GM21423 (cell line): ENCODE measurements around the gene USP27X.
A peak's percentile ranks its signal among the peaks of the same experiment; 100 is the strongest.

Source experiments
- ATAC-seq: cut with Tn5 transposase; IDR thresholded peaks from one replicate; pipeline ENCODE4 v1.9.1; 2021; ENCODE audit warnings: mild to moderate bottlenecking, moderate library complexity; ENCODE audit not compliant: unreplicated experiment

Gene USP27X

DNA sequence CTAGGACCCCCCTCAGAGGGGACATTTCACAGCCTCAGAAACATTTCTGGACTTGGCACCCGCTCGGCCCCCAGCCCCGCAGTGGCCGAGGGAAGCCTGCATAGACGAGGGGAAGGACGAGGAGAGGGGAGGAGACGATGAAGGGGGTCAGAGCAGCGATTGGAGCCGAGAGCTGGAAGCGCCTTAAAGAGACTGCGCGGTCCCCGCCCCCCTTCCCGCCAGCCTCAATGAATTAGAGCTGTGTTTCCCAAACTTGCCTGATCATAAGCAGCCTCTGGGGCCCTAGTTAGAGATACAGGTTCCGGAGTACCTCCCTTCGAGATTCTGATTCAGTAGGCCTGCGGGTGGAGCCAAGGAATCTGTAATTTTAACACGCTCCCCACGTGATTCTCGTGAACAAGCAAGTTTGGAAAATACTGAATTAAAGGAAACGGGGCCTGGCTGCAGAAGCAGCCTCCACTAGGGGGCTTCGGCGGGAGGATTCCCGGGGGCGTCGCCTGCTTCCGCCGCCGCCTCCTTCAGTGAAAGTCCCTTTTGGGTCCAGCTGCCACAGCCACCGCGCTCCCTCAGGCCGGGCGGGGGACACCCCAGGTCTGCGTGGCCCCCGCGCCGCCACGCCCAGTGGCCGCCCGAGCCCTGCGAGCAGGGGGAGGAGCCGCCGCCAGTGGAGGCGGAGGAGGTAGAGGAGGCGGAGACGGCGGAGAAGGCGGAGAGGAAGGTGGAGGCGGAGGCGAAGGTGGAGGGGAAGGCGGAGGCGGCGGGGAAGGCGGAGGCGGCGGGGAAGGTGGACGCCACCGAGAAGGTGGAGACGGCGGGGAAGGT is at the start of gene USP27X:
USP27X (plus strand) TSS at position 651 of the 822 bp plus-strand sequence. CDS start 824 bp downstream, outside the sequence.
- peak; percentile 91 for ATAC-seq

DNA sequence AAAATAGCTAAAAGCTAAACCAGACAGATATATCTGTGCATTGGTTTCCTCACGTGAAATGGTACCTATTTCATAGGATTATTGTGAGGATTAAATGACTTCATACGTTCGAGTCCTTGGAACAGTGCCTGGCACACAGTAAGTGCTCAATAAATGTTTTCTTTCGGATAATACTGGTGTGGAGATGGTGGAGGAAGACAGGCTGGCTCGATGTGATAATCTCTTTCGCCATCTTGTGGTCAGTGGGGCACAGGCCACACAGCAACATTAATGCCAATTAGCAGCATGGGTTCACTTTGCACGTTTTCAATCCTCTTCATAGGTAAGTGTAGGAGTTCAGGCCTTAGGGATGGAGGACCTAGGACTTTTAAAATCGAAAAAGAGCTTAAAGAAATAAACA is 40.9 kb upstream of the USP27X start:
- no peak for ATAC-seq

DNA sequence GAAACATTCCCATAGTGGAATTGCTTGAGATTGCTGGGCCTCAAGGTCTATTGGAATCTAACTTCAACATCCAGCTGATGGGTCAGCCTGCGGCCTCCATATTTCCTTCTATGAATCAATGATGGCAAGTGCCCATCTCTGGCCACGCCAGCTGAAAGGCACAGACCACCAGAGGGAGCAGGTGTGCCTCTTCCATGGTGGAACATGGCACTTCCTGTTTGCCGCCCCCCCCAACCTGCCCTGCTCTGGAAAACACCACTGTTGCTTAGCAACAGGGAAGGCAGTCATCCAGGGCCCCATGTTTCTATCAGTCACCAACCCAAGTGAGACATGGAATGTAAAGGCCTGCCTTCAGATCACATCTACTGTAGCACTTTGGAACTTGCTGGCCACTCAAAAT is 38.6 kb upstream of the USP27X start:
- ATAC-seq, result no peak

DNA sequence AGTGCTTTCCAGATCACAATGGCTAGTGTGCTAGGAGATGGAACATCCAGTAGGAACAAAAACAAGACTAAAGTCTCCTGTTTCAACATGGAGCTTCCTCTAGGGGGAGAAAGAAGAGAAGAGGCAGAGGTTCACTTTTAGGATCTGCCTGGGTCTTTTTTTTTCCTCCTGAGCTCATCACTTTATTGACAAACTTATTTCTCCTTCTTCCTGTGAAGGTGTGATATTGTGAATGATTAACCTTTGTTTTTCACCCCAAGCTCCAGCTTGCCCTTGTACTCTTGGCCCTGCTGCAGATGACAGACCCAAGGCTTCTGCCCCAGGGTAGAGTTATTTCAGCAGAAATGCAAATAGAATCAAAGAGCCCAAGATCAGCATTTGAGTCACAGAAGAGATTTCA is 36.7 kb upstream of the USP27X start:
- no peak for ATAC-seq

GRCh38 chrX:49844611-49845010 is 34.7 kb upstream of the USP27X start:
- ATAC-seq, result no peak

- ATAC-seq, result no peak
Observed at GRCh38 chrX:49845701-49846403, 33.4 kb upstream of the USP27X start.

DNA sequence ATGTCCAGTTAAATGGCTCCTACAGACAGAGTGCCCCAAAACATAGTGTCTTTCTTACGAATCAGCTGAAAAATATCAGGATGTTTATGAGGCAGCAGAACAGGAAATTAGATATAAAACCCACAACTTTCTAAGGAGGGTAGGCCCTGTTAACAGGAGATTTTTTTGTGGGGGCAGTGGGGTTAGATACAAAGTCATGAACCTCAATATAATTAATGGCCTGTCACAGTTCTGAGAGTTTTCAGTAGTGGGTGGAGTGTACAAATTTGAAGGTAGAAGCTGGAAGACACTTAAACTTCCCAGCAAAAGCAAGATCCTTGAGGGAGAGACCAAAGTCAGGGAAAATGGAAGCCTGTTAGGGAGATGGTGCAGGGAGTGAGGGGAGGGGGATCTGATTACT is 32.8 kb upstream of the USP27X start:
- ATAC-seq, result no peak

DNA sequence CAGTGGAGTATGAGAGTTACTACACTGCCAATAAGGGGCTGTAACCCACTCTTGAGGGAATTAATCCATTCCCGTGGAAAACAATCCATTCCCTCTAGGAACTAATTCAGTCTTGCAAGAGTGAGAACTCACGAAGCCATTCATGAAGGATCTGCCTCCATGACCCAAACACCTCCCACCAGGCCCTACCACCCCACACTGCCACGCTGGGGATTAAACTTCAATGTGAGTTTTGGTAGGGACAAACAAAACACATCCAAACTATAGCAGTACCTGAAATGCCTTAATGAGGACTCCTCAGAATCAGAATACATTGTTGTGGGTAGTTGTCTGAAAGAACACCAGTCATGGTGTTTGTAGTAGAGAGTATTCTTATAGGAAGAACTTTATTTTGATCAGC is 31.0 kb upstream of the USP27X start:
- no peak for ATAC-seq

- ATAC-seq, result no peak
Observed at GRCh38 chrX:49850028-49850427, 29.3 kb upstream of the USP27X start.

DNA sequence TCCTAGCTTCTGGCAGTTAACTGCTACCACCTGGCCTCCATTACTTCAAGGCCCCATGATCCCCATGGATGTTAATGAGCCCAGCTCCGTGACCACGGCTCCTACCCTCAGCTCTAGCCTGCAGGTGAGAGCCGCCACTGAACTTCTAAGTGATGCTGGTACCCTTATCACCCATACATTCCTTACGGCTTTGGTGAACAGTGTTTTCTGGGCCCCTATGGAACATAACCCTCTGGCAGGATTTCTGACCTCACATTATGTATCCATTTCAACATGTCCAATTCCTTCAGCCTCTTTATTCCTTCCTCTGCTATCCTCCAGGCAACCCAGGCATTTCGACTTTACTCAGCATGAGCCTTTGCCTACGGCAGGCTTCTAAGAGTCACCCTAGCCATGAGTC is 25.6 kb upstream of the USP27X start:
- ATAC-seq, result no peak

DNA sequence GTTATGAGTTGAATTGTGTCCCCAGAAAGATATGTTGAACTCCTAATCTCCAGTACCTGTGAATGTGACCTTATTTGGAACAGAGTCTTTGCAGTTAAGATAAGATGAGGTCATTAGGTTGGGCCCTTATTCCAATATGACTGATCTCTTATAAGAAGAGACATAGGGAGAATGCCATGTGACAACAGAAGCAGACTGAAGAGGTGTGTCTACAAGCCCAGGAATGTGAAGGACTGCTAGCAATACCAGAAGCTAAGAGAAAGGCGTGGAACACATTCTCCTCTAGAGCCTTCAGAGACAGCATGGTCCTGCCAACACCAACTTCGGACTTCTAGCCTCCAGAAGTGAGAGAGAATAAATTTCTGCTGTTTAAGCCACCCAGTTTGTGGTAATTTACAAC is 22.5 kb upstream of the USP27X start:
- no peak for ATAC-seq

GRCh38 chrX:49858341-49858740 is 20.9 kb upstream of the USP27X start:
- no peak for ATAC-seq

GRCh38 chrX:49859491-49859890 is 19.8 kb upstream of the USP27X start:
- no peak for ATAC-seq

DNA sequence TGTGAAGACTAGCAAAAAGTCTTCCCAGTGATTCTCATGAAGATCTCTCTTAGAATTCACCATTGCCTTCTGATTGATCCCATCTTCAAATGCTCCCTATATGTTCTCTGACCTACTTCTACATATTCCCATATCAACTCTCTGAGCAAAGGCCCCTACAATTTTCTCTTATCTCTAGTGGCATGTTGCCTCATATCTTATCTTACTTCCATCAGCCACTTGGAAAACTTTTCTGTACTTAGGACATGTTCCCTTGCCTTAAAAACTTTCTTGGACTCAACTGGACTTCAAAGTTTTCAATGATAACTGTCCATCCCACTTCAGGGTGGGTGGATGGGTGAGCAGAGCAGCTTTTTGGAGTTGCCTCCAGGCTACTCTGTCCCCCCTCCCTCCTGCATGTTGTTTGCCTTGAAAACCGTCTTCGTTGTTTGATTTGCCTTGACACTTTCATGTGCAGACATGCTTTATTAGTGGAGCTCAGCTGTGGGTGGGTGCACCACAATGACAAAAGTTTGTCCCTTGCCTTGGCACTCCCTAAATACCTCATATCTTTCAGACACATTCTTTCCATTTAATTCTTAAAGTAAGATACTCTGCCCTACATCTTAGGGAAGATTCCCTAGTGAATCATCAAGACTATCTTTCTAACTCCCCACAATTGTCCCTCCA is 18.3 kb upstream of the USP27X start:
- no peak for ATAC-seq

DNA sequence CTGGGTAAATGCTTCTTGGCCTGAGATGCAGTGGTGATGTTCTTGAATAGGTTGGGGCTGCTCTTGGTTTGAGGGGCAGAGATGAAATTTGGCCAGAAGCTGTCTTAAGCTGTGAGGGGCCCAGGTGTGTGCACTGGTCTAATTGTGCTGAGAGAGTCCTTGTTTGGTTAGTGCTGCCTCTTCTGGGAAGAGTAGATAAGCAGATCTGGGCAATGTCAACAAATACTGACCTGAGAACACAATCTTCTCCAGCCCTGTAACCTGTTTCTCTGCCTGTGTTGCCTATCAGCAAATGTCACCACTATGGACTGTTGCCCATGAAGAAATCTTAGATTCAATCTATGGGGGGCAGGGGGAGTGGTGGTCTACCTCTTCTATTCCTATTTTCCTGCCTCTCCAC is 17.2 kb upstream of the USP27X start:
- no peak for ATAC-seq

DNA sequence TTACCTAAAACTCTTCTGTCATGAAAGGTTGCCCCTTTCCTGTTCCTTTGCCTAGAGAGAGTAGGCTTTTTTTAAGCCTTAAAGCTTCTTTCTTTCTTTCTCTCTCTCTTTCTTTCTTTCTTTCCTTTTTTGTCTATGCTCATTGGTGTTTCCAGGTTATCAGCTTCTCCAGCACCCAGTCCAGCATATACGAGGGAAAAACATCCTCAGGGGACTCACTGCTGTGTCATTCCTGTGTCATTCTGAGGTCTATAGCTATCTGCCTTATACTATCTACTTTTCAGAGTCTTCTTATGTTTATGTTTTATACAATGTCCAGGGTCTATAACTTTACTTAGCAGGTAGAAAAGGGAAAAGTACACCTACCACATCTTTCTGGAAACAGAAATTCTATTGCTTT is 10.5 kb upstream of the USP27X start:
- no peak for ATAC-seq

DNA sequence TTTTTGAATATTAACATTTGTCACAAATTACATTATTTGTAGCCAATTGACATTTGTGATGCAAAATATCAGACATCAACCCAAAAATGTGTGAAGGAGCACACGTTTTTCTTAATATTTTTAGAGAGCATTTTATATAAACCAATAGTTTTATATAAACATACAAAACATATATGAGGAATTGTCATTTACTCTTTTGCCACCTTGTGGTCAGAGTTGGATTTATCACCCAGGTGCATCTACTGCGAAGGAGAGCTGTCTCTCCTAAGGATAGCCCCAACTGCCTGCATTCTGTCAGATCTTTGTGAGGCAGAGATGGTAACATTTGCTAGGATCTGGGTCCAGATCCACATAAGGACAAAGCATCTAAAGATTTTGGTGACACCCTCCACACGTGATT is 2.5 kb upstream of the USP27X start:
- no peak for ATAC-seq

GRCh38 chrX:49877397-49878101 is 1.7 kb upstream of the USP27X start:
- ATAC-seq, result no peak

DNA sequence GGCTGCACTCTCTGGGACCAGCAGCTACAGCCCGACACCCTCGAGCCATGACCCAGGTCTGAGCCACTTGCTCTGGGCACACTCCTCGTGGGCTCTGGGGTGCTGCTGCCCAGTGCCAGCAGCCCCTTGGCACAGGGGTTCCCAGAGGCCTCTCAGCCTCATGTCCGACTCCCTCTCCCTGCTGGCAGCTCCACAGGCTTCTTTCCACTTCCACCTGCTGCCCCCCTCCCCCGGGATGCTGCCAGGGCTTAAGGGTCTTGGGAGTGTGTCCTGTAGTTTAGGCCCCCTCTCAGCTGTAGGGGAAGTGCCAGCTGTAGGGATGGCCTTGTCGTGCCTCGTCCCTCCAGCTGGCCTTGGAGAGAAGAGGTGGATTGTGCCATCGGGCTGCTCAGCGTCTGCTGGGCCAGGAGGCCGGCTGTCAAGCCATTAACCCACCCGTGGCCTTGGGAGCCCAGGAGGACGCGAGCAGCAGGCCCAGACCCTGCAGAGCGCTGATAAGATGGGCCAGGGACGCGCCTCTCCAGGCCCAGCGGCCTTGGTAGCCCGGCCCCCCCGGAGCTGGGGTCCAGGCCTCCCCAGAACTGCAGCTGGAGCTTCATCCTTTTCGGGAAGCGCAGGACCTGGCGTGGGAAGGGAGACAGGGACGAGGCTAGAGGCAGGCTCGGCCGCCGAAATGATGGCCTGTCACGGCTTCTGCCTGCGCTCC is 1.0 kb upstream of the USP27X start:
- ATAC-seq, result no peak

GRCh38 chrX:49879656-49880277 is 483 bp downstream of the USP27X start:
- peak; percentile 12 for ATAC-seq
